GM18507 (cell line): Measurements from ENCODE around the gene CCL16.
"Not testable (repeated sequence)": the region's sequence is repeated elsewhere in the genome, so short reads cannot be mapped to it uniquely, and the experiment has no call there.

Source experiments
- DNase-seq: peaks from one replicate; pipeline ENCODE4 v3.0.0; 2011; ENCODE audit warnings: low read depth; ENCODE audit not compliant: insufficient read length; ENCODE audit errors: extremely low spot score
- FAIRE-seq: peaks from 2 replicates; lab custom pipeline; 2011; peaks lifted over from hg19 to GRCh38; lab: Jason Lieb, UNC

The CCL16 gene

GRCh38 chr17:35944151-35944550, 37.1 kb downstream of the CCL16 start:
- FAIRE-seq (no peak), DNase-seq (no peak)

- FAIRE-seq (no peak), DNase-seq (no peak)
Observed at GRCh38 chr17:35943537-35943936, 37.8 kb downstream of the CCL16 start, which contains the start of gene LYZL6. LYZL6 (minus strand) TSS chr17:35943713; CDS start chr17:35939356, 4,357 bp downstream.

DNA sequence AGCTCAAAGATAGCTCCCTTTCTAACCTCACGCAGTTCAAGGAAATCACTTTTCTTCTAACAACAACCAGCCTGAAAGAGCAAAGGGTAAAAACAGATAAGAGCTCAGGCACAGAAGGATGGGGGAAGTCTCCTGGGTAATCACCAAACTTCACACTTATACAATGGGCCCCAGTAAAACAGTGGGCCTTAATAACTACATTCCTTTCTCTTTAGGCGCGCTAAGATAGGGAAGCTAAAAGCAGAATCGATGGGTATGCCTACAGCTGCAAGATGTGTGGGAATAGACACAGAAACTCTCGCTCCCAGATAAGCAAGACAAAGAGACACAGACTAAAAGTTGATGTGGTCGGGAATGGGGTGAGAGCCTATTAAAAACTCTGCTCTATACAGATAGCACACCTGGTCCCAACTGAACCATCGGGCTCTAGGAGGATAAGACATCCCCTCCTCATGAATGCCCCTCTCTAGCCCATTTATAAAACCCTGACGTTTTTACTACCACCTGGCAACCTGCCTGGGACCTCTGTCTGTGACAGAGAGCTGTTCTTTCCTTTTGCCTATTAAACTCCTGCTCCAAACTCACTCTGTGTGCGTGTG, 38.6 kb downstream of the CCL16 start:
- FAIRE-seq, result no peak
- DNase-seq, result no peak

DNA sequence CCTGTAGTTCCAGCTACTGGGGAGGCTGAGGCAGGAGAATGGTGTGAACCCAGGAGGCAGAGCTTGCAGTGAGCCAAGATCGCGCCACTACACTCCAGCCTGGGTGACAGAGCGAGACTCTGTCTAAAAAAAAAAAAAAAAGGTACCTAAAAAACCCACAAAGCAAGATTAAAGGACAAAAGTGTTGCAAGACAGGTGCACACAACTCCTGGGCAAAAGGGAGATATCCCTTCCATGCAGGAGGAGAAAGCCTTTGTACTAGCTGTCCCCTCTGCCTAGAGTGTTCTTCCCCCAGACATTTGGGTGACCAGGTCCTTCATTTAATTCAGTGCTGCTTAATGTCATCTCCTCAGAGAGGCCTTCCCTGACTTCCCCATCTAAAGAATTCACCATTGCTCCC, 42.8 kb downstream of the CCL16 start:
- DNase-seq, FAIRE-seq: not testable (repeated sequence)

GRCh38 chr17:35936063-35936462, 45.2 kb downstream of the CCL16 start:
- FAIRE-seq, result no peak
- DNase-seq, result no peak

- FAIRE-seq, result no peak
- no peak for DNase-seq
Observed at GRCh38 chr17:35934760-35935159, 46.5 kb downstream of the CCL16 start.

- no peak for FAIRE-seq
- no peak for DNase-seq
Observed at GRCh38 chr17:35932586-35932985, 48.7 kb downstream of the CCL16 start.

GRCh38 chr17:35931794-35932425, 49.4 kb downstream of the CCL16 start:
- FAIRE-seq (no peak), DNase-seq (no peak)

DNA sequence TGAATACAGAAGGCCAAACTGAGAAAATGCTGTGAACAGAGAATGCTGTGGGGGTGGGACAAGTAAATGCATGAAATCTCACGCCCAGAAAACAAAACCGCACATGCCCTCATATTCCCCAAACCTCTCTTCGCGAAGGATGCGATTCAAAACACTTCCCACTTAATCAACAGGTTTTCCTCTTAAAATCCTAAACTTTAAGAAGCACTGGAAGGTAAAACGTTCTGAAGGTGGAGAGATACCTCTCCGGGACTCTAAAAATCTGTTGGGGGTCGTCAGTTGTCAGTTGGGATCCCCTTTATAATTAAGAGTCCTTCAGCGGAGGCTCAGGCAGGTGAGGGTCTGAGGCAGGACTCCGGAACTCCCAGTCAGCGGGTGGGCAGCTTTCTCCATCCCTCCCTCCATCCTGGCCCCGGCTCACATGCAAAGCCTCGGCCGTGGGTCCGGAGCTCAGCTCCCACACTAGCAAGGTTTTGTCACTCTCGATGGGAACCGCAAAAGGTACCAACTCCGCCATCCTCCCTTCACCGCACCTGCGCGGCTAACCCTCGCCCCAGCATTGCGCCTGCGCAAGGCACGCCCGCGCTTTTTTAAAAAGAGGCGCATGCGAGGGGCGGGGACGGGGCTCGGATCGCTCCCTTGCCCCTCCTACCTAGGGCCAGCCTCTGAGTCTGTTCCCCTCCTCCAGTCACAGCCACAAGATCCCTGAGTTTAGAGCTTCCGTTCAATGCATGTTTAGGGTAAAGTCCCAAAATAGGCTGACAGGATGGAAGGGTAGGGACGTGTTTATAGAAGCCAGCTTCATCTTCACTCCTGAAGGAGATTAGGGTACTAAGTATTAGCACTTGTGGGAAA, 50.9 kb downstream of the CCL16 start, which contains the start of gene RDM1:
Gene RDM1, minus strand, starts transcription at position 563 of the 855 bp plus-strand sequence. Its CDS starts 46 bp downstream, at position 517.
- DNase-seq (peak; percentile 93), FAIRE-seq (no peak)

- DNase-seq (no peak), FAIRE-seq (no peak)
Observed at GRCh38 chr17:35927714-35928113, 53.6 kb downstream of the CCL16 start.
